ENCODE data around the gene WSCD2. TPM values are rescaled to one million over a fixed set of nuclear protein-coding genes. Genes with fewer than 3 reads are reported as not detected.
"Not testable (repeated sequence)": the region's sequence is repeated elsewhere in the genome, so short reads cannot be mapped to it uniquely, and the experiment has no call there.

WSCD2 gene
- total and polyA plus RNA-seq, 12 donors = 0.01 to 2.8 (median 0.44) TPM; not detected in 3

DNA sequence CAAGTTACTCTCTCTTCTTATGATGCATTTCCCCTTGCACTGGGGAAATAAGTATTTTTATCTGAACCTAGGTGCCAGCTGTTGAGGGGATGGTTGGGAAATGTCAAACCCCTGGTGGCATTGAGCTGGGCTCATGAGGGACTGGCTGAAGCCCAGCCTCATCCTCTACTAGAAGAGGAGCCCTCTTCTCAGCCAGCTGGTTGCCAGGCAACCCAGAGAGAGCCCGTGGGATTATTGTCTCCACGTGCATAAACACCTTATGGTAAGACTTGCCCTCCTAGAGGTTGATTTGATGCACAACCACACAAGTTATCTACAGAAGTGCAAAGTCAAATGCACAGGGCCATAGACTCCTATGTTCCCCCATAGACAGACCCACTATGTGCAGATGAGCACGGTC is 89.8 kb downstream of the WSCD2 start:
- intact Hi-C loops (cut with DNase I) = no loop called here
- H3K9me3 ChIP-seq = no peaks in the 10 kb centered on the region
- no peak for ATAC-seq
- TF ChIP-seq, protein P1, sequence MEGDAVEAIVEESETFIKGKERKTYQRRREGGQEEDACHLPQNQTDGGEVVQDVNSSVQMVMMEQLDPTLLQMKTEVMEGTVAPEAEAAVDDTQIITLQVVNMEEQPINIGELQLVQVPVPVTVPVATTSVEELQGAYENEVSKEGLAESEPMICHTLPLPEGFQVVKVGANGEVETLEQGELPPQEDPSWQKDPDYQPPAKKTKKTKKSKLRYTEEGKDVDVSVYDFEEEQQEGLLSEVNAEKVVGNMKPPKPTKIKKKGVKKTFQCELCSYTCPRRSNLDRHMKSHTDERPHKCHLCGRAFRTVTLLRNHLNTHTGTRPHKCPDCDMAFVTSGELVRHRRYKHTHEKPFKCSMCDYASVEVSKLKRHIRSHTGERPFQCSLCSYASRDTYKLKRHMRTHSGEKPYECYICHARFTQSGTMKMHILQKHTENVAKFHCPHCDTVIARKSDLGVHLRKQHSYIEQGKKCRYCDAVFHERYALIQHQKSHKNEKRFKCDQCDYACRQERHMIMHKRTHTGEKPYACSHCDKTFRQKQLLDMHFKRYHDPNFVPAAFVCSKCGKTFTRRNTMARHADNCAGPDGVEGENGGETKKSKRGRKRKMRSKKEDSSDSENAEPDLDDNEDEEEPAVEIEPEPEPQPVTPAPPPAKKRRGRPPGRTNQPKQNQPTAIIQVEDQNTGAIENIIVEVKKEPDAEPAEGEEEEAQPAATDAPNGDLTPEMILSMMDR (IDR thresholded peaks at IDR 0.05) = no peak
- no peak for DNase-seq
- no peak overlapping the region for H3K27ac ChIP-seq
- H3K4me1 ChIP-seq = no peaks in the 10 kb centered on the region
- no peak overlapping the region for H3K4me3 ChIP-seq
- 56 to 59% methylated on average over 3 of the region's 3 CpGs for WGBS, 2 donors
- H3K36me3 ChIP-seq = no peaks in the 10 kb centered on the region
- peaks cover 0 to 41% (median 4%) of the 10 kb centered on the region in 7 donors for H3K27me3 ChIP-seq

DNA sequence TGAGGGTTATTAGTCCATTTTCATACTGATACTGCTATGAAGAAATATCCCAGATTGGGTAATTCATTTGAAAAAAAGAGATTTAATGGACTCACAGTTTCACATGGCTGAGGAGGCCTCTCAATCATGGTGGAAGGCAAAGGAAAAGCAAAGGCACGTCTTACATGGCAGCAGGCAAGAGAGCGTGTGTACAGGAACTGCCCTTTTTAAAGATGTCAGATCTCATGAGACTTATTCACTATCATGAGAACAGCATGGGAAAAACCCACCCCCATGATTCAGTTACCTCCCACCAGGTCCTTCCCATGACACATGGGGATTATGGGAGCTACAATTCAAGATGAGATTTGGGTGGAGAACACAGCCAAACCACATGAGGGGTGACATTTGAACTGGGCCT is 96.0 kb downstream of the WSCD2 start:
- peaks cover 0 to 15% (median 8%) of the 10 kb centered on the region in 7 donors for H3K27me3 ChIP-seq
- DNase-seq, H3K27ac ChIP-seq, H3K4me3 ChIP-seq, ATAC-seq, H3K9me3 ChIP-seq, H3K4me1 ChIP-seq, H3K36me3 ChIP-seq: not testable (repeated sequence)
- WGBS, 2 donors = 32 to 38% methylated on average over 2 of the region's 2 CpGs
- intact Hi-C loops (cut with DNase I) = loop anchor here in 1 of 10 donors (10.0 kb wide), 1 partner anchor 270 kb away; no protein-coding TSS in a partner anchor

DNA sequence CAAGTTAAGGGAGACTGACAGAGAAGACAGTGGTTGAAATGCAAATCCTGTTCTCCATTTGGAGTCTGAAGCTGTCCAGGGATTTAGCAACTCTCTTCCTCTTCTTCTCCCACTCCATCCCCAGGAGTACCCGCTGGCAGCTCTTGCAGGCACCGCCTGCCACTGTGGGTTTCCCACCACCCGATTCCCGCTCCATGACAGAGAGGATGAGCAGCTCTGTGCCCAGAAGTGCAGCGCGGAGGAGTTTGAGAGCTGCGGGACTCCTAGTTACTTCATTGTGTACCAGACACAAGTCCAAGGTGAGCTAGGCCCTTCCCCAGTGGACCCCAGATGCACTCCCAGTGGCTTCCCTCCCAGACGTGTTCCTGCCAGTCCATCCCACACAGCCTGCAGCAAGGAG is 97.8 kb downstream of the WSCD2 start:
- TF ChIP-seq, protein P1 (IDR thresholded peaks at IDR 0.05) = no peak
- H3K9me3 ChIP-seq = no peaks in the 10 kb centered on the region
- ATAC-seq = no peak
- intact Hi-C loops (cut with DNase I) = loop anchor here in 1 of 10 donors (10.0 kb wide), 1 partner anchor 268 kb away; no protein-coding TSS in a partner anchor
- no peaks in the 10 kb centered on the region for H3K4me1 ChIP-seq
- no peak overlapping the region for H3K27ac ChIP-seq
- H3K4me3 ChIP-seq = no peak overlapping the region
- peaks cover 0 to 16% (median 5%) of the 10 kb centered on the region in 7 donors for H3K27me3 ChIP-seq
- WGBS, 2 donors = 82 to 88% methylated on average over 8 of the region's 8 CpGs
- DNase-seq = no peak
- no peaks in the 10 kb centered on the region for H3K36me3 ChIP-seq

DNA sequence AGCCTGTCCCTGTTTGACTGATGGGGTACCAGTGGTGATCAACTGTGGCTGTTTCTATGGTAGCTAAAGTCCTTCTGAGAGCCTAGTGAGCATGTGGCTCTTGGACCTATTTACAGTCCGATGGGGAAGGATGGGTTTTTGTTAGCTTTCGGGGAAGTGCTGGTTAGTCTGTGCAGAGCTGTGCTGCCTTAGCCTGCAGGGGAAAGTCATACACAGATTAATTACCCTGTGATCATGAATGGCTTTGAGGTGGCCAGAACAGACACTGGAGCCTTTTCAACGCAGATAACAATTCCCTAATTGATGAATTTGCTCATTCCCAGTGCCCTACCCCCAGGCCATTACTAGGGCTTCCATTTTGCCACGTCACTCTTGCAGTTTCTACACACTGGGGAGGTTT is 99.7 kb downstream of the WSCD2 start:
- Histone ChIP-seq H3K27me3 (peaks cover 0 to 18% (median 5%) of the 10 kb centered on the region in 7 donors), H3K4me3 (no peak overlapping the region), H3K27ac (no peak overlapping the region), H3K36me3 (no peaks in the 10 kb centered on the region), H3K4me1 (no peaks in the 10 kb centered on the region), H3K9me3 (no peaks in the 10 kb centered on the region)
- intact Hi-C loops (cut with DNase I) = loop anchor here in 1 of 10 donors (10.0 kb wide), 1 partner anchor 266 kb away; no protein-coding TSS in a partner anchor
- 66 to 70% methylated on average over 4 of the region's 4 CpGs for WGBS, 2 donors
- ATAC-seq = no peak
- no peak for DNase-seq
- TF ChIP-seq, protein P1 (IDR thresholded peaks at IDR 0.05) = no peak

DNA sequence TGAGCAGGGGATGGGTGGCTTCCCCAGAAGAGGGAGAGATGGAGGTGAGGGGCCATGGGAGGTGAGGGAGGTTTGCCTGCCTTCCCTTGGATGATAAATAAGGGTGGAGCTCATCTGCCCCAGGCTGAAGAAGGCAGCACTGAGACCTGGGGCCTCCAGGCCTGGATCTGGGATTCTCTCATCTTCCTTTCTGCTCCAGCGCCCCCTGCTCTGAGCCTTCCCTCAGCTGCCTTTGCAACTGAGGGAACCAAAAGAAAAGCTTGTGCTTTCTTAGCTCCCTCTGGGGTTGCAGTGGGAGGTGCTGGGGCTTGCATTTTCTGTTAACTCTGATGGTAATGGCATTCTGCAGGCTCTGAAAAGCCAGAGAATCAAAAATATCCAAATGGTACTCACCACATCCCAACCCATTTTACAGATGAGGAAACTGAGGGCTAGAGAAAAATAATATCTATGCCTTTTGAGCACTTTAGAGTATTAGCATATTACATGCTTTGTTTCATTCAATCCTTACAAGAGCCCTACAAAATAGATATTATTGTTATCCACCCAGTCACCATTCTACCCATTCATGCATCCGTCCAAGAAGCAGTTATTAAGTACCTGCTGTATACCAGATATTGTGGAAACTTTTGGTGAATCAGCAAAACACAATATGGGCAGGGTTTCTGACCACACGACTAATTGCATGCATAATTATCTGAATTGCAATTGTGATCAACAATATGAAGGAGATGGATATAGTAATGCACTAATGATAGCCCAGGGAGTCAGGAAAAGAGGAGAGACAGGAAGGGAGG is 102.2 kb downstream of the WSCD2 start:
- Histone ChIP-seq H3K9me3 (no peaks in the 10 kb centered on the region), H3K4me1 (no peaks in the 10 kb centered on the region), H3K36me3 (no peaks in the 10 kb centered on the region), H3K4me3 (no peak overlapping the region), H3K27ac (no peak overlapping the region), H3K27me3 (peaks cover 0 to 19% (median 9%) of the 10 kb centered on the region in 7 donors)
- no peak for ATAC-seq
- TF ChIP-seq, protein P1 (IDR thresholded peaks at IDR 0.05) = no peak
- no peak for DNase-seq
- intact Hi-C loops (cut with DNase I) = loop anchor here in 7 of 10 donors (5.0 to 10.0 kb wide), 2 partner anchors 223 to 226 kb away; no protein-coding TSS in a partner anchor
- WGBS, 2 donors = 37 to 40% methylated on average over 3 of the region's 3 CpGs

Measured in heart right ventricle (tissue), 16 donors.